GM21381 (cell line): ENCODE measurements around the gene LRTM2.
"Not testable (repeated sequence)": the region's sequence is repeated elsewhere in the genome, so short reads cannot be mapped to it uniquely, and the experiment has no call there.

Experiments used
- ATAC-seq: cut with Tn5 transposase; IDR thresholded peaks from one replicate; pipeline ENCODE4 v1.9.1; 2021; ENCODE audit warnings: mild to moderate bottlenecking, moderate library complexity; ENCODE audit not compliant: unreplicated experiment

The LRTM2 gene

DNA sequence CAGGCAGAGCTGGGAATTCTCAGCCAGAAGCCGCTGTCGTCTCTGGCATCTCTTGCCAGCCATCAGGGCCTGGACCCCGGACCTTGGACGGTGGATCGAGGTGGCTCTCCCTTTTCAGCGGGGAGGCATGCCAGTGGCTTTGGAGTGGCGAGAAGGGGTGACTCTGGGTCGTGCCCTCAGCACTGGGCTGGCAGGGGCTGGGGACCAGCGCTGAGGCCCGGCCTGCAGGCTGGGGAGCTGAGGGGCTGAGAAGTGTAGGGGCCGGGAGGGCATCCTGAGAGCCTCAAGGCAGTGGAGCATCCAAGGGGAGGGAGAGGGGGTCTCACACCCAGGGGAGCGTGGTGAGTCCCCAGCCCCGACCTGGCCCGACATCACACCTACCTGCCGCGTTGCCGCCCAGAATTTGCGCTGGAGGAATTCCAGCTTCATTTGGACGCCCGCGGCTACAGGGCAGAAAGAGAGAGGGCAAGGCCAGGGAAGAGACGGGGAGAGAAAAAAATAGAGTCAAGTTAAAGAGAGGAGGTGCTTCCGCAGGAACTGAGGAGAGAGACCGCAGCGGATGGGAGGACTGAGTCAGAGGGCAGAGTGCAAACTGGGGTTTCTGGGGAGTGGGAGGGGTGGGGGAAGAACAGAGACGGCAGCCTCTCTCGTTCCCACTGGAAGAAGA is 9.0 kb upstream of the LRTM2 start:
- ATAC-seq: no peak

DNA sequence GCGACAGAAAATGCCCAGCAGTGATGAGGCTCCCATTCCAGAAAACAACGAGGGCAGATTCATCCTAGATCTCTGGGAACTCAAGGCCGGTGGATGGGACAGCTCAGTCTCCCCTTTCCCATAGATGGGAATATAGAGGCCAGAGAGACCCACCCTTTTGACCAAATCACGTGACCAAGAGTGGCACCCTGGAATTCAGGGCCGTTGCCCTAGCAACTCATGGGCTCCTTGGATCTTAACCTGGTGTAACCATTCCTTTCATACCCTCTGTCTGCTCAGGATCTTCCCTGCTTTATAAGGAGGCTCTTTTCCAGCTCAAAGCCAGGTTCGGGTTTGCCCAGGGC is 8.4 kb upstream of the LRTM2 start:
- ATAC-seq: no peak

DNA sequence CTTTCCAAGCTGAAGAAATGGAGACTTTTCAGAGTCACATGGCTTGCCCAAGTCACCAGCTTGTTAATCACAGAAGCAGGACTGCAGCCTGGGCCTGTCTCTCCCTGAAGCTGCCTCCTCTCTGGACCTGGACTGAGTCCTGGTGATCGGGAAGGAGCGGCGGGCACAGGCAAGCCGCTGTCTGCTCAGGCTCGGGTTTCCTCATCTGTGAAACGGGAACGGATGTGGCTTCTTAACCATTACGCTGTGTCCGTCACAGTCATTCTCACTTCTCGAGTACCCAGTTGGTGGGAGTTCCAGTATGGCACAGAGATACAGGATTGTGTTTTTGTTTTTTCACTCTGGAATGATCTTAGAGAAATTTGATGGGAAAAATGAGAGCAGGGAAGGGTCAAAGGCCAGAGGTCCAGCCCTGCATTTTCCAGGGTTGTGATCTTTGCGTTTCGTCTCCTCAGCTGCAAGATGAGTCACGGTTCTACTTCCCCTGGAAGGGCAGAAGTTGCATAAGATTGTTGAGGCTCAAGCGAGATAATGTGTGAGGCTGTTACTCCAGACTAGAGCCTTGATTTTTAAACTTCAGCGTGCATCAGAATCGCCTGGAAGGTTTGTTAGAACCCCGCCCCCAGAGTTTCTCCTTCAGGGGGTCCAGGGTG is 7.6 kb upstream of the LRTM2 start:
- no peak for ATAC-seq

DNA sequence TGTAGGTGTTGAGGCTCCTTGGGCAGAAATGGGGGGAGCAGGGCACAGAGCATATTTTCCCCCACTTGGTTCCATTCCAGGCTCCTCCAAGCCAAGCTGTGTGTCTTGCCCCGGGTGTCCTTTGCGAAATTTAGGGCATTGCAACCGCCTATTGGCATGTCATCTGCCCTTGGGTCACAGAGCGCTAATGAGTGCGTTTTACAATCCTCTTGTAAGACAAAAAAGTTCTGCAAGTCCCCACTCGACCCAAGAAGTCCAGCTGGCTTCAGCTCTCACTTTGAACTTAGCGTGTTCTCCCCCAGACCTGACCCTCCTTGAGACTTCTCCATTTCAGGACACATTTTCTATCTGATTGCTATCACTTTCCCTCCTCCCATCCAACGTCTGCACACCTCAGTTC is 6.1 kb upstream of the LRTM2 start:
- no peak for ATAC-seq

DNA sequence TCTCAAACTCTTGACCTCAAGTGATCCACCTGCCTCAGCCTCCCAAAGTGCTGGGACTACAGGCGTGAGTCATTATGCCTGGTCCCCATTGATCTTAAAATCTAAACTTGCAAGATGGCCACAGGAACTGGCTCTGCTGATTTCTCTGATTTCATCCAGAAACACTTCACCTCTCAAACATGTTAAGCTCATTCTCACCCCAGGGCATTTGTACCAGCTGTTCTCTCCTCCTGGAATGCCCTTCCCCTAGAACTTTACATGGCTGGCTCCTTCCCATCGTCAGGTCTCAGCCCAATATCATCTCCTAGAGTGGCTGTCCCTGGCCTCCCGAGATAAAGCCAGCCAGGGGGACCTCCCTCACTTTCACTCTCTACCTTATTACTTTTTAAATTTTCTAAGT is 5.3 kb upstream of the LRTM2 start:
- no peak for ATAC-seq

DNA sequence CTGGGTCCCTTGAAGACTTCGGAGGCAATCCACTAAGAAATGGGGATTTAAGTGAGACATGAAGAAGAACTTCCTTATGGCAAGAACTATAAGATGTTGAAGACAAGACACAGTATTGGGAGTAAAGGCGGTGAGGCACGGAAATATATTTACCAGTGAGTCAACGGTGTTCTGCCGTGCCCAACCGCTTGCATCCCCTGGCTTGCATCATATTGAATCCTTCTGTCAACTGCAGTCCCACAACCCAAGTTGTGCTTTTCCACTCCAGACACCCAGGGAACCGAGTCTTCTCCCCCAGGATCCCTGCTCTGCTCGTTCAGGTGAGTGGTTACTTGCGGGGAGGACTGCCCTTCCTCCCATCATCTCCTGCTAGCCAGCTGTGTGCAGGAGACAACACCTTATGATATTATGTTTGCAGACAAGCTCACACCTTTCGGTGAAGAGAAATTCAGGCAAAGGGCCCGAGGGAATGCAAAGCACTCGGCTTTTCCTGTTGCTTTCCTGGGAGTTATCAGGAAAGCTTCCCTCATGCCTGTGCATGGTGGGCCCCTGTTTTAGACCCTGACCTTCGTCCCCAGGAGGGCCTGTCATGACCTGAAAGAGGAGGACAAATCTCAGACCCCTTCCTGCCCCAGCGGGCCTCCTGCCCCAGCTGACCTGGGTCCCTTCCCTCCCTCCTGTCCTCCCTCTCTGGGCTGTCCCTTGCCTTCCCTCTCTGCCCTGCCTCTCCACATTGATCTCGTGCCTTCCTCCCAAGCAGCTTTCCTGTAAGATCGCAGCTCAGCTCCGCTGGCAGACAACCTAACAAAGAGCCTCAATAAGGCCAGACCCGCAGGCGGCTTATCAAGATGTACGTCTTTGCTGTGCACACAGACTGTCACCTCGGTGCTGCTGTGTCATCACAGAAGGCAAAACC is 4.3 kb upstream of the LRTM2 start:
- no peak for ATAC-seq

DNA sequence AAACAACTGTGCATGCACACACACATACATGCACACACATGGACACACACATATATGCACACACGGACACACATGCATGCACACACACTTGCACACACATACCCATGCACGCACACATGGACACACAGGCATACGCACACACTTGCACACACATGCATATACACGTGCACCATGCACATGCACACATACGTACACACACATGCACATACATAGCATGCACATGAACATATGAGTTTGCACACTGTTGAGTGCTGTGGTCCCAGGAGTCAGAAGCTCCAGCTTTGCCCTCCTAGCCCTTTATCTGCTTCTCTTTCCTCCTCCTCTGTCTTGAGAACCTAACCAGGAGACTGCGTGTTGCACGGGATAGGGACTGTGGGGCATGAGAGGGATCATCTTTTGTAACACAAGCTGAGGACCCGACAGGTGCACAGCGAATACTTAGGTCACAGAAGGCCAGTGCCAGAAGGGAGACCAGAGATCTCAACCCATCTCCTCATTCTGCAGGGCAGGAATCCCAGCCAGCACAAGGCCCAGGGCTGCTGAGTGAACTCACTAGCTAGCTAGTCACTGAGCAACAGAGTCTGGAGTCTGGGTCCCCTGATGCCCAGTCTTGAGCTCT is 3.5 kb upstream of the LRTM2 start:
- no peak for ATAC-seq

DNA sequence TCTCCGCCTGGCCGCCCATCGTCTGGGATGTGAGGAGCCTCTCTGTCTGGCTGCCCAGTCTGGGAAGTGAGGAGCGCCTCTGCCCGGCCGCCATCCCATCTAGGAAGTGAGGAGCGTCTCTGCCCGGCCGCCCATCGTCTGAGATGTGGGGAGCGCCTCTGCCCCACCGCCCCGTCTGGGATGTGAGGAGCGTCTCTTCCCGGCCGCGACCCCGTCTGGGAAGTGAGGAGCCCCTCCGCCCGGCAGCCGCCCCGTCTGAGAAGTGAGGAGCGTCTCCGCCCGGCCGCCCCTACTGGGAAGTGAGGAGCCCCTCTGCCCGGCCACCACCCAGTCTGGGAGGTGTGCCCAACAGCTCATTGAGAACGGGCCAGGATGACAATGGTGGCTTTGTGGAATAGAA is 2.4 kb upstream of the LRTM2 start:
- not testable (repeated sequence) for ATAC-seq

DNA sequence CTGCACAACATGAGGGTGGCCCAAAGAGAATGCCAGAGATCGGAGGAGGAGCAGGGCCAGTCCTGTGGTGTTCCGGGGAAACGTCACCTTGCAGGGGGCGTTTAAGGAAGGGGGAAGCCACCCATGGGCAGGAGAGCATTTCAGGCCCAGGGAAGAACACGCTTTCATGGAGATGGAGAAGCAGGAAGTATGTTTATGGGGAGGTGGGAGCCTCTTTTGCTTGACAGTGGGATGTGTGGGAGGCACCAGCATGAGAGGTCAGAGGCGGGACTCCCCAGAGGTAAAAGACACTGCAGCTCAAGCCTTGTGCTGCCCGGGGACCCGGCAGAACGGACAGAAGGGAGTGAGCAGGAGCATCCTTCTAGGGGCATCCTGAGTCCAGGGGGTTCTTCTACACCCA is 1.3 kb upstream of the LRTM2 start:
- no peak for ATAC-seq

DNA sequence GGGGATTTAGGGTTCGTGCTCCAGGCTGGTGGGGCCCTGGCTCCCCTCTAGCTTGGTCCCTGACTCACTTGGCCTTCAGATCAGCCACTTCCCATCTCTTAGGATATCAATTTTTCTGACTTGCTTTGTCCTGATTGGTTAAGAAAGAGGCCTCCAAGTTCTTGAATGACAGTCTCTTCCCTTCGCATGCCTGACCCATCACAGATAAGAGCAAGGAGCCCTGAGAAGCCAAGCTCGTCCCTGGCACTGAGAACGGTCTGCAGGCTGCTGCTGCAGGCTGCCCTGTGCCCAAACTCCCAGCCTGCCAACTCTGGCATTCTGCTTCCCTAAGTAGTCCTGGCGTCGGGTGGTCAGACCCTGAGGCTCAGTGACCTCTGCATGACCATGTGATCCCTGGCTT is 794 bp upstream of the LRTM2 start:
- no peak for ATAC-seq

DNA sequence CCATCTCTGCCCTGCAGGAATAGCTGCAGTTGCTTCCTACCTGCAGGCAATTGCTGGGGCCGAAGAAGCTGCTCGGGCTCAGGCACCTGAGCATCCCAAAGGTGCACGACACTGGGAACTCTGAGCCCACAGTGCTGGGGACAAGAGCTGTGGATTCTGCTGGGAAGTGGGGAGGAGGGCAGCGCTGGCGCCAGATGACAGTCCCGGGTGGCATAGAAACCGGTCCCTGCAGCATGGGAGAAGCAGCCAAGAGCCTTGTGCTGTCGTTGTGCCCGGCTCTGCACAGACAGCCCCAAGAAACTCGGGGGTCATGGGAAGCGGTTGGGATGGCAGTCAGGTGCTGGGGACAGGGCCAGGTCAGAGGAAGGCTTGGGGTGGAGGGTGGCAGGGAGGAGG is 529 bp downstream of the LRTM2 start:
- no peak for ATAC-seq

DNA sequence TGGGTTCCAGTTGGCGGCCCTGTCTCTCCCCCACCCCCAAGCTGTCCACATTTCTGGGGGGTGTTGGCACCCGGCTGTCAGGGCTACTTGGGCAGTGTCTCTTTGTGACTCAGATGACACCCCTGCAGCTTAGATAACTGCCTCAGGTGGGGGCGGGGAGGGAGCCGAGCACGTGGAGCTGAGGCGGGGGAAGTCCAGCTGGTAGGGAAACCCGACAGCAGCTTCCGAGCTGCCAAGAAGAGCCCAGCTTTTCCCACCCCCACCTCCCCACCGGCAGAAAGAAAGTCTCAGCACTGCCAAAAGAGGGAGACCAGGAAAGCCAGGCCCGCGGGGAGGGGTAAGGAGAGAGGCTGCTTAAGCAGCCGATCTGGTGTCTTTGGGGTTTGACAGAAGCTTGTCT is 1.4 kb downstream of the LRTM2 start:
- ATAC-seq: no peak

DNA sequence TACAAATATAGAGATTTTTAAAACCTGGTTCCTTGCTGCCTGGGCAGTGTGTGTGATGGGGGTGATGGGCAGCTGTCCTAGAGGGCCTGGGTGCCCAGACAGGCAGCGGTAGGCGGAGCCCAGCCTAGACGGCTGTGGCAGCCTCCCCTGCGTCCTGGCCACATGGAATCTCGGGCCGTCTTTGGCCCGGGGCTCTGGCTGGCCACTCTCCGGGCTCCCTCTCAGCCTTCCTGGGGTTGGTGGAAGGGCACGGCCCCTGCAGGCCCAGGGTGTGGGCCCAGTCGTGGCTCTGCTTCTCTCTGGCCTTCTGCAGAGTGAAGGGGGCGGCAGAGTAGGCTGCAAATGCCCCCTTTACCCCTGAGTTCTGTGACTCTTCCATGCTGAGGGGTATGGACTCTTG is 2.3 kb downstream of the LRTM2 start:
- no peak for ATAC-seq

DNA sequence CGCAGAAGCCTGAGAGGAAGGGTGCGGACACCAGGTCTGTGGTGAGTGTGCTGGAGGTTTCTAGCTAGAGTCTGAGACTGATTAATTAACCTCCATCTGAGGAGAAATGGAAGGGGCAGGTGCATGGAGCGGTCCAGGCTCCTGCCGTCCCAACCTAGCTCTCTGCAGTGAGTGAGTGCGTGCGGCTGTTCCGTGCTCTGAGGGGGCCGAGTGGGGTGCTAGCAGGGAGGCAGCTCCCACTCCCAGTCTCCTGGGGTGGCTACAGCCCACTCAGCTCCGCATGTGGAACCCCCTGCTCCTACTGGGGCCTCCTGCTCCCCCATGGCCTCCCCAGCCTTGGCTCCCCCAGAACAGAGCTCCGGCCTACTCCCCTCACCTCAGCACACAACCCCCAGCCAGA is 2.9 kb downstream of the LRTM2 start:
- no peak for ATAC-seq

DNA sequence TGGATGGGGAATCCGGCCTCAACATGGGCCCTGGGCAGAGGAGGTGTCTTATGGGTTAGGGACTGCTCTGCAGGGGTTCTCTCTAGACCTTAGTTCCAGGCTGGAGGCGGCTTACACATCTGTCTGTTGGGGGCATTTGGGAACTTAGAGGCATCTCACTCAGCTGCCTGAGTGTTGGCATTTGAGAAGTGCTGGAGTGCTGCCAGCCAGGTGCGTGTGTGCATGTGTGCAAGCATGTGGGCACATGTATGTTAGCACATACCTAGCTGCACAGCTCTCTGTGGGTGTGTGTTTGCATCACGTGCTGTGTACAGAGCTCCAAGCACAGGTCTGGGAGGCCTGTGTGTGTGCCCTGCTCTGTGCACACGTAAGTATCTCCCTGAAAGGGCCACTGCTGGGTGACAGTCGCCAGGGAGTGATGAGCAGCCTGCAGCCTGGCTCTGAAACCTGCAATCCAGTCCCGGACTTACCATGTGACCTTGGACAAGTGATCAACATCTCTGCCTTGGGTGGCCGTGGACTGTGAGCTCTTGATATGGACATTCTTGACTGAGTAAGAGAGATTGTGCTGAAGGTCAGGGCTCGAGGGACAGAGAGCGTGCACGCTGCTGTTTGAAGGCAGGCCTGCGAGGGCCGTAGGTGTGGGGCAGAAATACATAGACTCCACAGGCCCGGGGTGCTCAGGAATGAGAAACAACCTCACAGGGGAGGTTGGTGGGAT is 5.2 kb downstream of the LRTM2 start:
- ATAC-seq: no peak

DNA sequence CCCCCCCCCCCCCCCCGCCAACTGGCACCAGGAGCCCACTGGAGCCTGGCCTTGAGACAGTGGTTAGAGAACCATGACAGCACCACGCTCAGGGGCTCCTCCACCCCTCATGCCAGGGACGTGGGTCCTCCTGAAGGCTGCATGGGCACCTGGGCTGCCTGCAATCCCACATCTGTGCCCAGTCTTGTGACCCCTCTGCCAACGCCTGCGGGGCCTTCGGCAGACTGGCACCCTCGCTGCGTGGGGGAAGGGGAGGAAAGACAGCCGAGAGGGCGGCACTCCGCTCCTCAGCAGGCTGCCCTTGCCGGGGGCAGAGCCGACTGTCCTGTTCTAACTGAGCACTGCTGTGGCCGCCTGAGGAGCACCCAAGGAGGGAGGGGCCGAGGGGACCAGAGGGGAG is 6.0 kb downstream of the LRTM2 start:
- no peak for ATAC-seq

DNA sequence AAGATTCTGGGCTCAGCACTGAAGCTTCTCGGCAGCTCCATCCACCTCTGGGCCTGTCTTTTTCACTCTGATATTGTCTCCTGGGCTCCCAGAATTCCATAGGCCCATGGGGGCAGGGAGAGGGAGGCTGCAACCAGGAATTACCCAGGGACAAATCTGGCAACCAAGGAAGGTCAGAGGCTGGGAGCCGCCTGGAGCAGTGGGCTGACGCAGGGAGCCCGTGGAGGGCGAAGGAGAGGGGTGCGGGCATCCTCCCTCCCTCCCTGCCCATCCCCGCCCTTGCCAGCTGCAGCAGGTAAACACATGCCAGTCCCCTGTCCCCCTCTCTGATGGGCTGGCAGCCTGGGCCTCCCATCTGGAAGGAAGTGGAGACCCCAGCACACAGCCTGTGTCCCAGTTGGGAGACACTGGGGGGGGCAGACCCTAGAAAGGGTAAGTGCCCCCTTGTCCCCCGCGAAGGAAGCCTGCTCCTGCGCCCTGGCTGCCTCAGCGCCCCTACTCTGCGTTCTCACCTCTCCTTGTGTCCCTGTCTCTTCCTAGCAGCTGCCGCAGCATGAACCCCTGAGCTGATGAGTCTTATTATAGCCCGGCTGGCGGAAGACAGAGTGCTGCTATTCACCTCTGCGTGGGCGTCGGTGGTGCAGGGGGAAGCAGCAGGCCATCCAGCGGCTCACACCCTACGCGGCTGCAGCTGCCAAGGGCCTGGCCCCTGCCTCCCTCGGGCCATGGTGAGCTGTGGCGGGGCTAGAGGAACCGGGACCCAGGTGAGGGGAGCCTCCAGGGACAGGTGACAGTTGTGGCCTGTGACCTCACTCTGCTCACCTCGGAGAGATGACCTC is 6.7 kb downstream of the LRTM2 start:
- ATAC-seq: no peak

DNA sequence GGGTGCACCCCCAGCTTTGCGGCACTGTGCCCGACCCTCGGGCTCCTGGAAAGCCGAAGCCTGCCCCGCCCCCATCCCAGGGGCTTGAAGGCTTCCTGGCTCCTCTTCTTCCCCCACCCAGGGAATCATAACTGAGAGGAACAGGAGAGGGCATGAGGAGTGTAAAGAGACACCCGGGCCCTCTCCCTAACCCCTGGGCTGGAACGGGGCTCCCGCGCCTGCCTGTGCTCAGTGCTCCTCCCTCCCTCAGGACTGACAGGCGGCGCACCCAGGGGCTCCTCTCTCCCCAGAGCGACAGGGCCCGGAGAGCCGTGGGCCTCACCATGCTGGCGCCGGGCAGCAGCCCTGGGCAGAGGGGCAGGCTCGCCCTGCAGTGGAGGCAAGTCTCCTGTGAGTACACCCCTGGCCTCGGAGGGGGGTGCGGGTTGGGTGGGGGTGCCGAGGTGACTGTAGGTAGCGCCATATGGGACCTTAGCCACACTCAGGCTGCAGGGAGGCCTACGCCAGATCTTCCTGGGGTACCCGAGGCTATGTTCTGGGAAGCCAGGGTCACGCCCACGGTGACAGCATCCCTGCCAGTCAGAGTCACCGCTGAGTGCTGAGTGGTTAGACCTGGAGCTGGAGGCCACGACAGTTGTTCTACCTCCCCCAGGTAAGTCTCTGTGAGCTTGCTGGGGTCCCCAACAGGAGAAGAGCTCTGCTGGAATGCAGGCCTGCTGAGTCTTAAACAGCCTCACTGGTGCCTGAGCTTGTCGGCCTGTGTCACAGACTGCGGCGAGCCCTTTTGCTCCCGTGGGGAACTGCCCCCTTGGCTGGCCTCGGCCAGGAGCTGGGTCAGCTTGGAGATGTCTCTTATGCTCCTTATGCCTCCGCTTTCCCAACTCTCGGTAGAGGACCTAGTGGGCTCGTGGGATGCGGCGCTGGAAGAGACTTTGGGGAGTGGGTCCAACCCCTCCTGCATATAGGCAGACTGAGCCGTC is 7.8 kb downstream of the LRTM2 start:
- ATAC-seq: no peak

DNA sequence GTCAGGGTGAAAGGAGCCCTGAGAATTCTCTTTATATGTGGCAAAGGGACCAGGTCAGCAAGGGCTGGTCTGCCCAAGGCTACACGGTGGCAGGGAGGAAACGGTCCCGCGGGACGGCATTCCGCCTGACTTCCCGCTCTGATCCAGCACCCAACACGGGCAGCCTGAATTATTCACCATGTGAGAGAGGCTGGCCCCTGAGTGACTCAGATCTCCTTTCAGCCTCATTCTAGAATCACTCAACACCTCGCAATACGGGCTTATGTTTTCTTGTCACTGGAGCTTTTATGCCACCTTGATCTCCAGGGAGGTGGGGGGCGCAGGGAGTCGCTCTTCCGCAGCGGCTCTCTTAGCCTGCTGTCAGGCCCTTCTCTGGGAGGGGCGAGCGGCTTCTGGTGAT is 8.5 kb downstream of the LRTM2 start:
- ATAC-seq: no peak
